ENCODE measurements around the gene EIF4H.
"Not testable (repeated sequence)": the region's sequence is repeated elsewhere in the genome, so short reads cannot be mapped to it uniquely, and the experiment has no call there.

Gene EIF4H

GRCh38 chr7:74199551-74200355, 25.6 kb downstream of the EIF4H start:
- no peak for DNase-seq (ENCODE audit: low spot score)

DNA sequence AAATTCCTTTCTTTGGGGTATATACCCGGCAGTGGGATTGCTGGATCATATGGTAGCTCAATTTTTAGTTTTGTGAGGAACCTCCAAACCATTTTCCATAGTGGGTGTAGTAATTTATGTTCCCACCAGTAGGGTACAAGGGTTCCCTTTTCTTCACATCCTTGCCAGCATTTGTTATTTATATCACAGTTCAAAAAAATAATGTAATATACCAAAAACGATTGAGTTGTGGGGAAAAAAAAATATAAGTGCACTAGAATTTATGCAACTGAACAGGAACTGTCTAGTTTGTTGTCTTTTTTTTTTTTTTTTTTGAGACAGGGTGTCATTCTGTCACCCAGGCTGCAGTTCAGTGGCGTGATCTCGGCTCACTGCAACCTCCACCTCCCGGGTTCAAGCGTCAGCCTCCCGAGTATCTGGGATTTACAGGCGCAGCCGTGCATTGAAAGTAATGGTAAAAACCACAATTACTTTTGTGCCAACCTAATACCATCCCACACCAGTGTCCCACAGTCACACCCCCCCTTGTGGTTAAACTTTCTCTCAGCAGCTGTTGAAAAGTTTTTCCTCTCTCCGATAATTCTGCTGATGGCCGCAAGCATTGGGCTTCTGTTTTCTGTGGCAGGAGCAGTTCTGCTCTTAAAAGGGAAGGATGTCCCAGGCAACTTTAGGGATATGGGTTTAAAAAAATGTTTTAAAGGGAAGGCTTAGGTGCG, 28.8 kb downstream of the EIF4H start:
- peak; percentile 49 for DNase-seq (ENCODE audit: low spot score)

DNA sequence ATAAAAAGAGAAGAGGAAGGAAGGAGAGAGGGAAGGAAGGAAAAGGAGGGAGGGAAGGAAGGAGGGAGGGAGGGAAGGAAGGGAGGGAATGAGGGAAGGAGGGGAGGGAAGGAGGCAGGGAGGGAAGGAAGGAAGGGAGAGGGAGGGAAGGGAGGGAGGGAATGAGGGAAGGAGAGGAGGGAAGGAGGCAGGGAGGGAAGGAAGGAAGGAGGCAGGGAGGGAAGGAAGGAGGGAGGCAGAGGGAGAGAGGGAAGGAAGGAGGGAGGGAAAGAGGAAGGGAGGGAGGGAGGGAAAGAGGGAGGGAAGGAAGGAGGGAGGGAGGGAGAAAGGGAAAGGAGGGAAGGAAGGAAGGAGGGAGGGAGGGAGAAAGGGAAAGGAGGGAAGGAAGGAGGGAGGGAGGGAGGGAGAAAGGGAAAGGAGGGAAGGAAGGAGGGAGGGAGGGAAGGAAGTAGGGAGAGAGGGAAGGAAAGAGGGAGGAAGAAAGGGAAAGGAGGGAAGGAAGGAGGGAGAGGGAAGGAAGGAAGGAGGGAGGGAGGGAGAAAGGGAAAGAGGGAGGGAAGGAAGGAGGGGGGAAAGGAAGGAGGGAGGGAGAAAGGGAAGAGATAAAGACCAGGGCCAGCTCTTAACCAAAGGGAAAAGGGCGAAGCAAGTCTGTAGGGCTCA, 29.9 kb downstream of the EIF4H start:
- no peak for DNase-seq (ENCODE audit: low spot score)

- not testable (repeated sequence) for DNase-seq (ENCODE audit: low spot score)
These were observed 31.9 kb downstream of the EIF4H start for GRCh38 chr7:74206052-74206451.

GRCh38 chr7:74206589-74207120, 32.5 kb downstream of the EIF4H start:
- peak; percentile 83 for DNase-seq (ENCODE audit: low spot score)

DNA sequence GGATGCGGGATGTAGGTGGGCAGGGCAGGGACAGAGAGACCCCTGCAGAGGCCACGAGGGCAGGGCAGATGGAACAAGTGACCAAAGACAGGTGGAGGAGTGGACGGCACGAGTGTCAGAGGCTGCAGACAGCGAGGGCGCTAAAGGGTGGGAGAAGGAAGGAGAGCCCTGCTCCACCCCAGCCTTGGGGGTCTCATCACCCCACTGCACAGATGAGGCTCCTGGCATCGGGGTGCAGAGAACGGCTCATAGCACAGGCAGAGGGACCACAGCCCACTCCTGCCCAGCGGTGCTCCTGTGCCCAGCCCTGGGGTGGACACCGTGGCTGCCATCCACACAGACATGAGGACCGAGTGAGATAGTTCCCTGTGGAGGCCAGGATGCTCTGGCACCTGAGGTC, 33.4 kb downstream of the EIF4H start:
- no peak for DNase-seq (ENCODE audit: low spot score)

DNA sequence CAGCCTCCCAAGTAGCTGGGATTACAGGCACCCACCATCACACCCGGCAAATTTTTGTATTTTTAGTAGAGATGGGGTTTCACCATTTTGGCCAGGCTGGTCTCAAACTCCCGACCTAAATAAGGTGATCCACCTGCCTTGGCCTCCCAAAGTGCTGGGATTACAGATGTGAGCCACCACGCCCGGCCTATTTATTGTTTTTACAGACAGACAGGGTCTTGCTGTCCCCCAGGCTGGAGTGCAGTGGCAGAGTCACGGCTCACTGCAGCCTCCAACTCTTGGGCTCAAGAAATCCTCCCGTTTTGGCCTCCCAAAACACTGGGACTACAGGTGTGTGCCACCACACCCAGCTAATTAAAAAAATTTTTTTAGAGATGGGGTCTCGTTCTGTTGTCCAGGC, 34.1 kb downstream of the EIF4H start:
- DNase-seq (ENCODE audit: low spot score) = not testable (repeated sequence)

- no peak for DNase-seq (ENCODE audit: low spot score)
These were observed 38.5 kb downstream of the EIF4H start for GRCh38 chr7:74212661-74213060.

DNA sequence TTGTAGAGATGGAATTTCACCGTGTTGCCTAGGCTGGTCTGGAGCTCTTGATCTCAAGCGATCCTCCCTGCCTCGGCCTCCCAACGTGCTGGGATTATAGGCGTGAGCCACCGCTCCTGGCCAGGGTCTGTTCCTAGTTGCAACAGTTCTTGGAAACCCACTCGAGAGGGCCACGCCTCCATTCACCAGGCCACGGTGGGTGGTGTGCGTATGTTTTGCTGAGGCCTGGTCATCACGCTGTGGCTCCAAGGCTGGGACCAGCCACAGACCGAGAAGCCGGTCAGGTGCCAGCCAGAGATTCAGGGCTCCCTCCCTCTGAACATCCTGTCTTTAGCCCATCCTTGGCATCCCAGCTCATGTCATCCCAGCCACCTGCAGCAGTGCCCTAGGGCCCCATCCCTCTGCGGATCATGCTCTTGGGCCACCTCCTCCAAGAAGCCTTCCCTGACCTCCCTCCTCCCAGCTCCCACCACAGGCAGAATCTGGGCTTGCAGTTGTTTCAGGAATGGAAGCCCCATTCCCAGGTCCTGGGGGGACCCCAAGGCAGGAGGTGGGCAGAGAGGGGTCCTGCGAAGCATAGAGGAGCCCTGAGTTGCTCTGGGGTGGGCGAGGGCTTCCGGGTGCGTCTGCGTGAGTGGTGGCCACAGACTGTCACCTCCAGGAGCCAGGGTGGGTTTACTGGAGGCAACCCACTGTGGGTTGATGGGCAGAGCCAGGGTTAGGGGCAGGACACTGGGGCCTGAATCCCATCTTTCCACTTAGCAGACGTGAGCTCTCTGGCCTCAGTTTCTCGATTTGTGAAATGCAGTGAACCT, 40.9 kb downstream of the EIF4H start:
- no peak for DNase-seq (ENCODE audit: low spot score)

DNA sequence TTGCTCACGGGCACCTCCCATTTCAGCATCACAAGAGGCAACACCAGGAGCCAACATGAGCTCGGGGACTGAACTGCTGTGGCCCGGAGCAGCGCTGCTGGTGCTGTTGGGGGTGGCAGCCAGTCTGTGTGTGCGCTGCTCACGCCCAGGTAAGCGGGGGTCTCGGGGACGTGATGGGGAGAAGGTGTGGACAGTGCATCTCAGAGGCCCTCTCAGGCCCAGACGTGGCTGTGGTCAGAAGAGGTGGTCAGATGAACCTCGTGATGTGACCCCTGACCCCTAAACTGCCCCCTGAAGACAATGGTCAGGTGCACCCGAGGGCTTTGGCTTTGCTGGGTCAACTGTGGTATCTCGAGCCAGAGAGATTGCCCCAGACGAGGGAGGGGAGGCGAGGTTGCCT, 41.8 kb downstream of the EIF4H start:
- no peak for DNase-seq (ENCODE audit: low spot score)

- DNase-seq (ENCODE audit: low spot score) = no peak
These were observed 42.2 kb downstream of the EIF4H start for GRCh38 chr7:74216361-74216761.

GRCh38 chr7:74217455-74218342, 43.5 kb downstream of the EIF4H start:
- DNase-seq (ENCODE audit: low spot score) = no peak

DNA sequence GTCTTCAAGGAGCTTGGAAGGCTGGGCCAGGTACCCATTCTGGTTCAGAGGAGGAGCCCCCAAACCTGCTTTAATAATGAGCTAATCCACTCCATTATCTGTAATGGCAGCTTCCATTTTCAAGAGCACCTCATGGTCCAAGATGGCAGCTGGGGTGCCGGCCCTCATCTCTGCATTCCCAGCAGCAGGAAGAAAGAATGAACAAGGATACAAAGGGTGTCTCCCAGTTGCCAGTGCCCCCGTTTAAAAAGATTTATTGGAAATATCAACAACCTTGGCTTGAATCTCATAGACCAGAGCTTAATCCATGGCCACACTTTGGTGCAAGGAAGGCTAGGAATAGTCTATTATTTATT, 44.2 kb downstream of the EIF4H start:
- no peak for DNase-seq (ENCODE audit: low spot score)

DNA sequence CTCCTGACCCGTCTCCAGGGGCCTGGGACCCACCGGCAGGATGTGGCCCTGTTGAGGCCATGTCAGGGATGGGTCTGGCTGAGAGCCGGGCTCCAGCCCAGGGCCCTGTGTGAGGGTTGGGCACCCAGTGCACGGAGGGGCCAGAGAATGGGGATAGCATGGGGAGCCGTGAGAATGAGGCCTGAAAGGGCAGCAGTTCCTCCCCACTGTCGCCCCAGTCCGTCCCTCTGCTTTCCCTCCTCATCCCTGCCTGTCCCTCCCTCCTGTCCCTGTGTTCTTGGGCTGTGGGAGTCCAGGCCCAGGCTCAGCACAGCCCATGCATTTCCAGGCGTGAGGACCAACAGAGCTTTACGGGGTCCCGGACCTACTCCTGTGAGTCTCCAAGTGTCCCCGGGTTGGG, 45.3 kb downstream of the EIF4H start:
- no peak for DNase-seq (ENCODE audit: low spot score)

GRCh38 chr7:74220229-74220628, 46.1 kb downstream of the EIF4H start:
- no peak for DNase-seq (ENCODE audit: low spot score)

GRCh38 chr7:74221713-74222112, 47.6 kb downstream of the EIF4H start:
- DNase-seq (ENCODE audit: low spot score) = no peak

DNA sequence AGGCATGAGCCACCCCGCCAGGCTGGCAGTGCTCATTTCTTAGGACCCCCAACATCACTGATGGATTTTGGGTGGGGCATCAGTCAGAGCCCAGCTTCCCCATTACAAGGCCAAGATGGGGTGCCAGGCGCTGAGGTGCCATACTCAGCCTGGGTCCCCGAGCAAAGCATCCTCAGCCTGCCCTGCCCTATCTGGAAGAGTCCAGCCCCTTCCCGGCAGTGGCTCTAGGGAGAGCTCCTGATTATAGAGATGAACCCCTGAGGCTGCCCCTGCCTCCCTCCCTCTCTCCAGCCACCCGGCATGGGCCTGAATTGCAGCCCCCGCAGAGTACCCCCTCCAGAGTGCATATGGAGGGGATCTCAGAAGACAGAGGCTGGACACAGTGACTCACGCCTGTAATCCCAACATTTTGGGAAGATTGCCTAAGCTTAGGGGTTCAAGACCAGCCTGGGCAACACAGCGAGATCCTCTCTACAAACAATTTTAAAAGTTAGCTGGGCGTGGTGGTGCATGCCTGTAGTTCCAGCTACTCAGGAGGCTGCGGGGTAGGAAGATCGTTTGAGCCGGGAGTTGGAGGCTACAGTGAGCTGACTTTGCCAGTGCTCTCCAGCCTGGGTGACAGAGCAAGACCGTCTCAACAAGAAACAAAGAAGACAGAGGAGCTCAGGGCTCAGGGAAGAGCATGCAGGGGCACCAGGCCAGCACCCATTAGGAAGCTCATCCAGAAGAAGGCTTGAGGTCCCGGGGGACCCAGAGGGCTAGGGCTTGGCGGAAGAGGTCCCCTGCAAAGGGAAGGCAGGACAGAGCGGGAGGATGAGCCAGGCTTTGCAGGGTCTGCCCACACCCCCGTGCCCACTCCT, 48.9 kb downstream of the EIF4H start:
- DNase-seq (ENCODE audit: low spot score) = no peak

- no peak for DNase-seq (ENCODE audit: low spot score)
These were observed 49.8 kb downstream of the EIF4H start for GRCh38 chr7:74223711-74224510.

- DNase-seq (ENCODE audit: low spot score) = no peak
These were observed 50.3 kb downstream of the EIF4H start for GRCh38 chr7:74224511-74224832.

Measured in hematopoietic multipotent progenitor cell treated with erythropoietin and hydrocortisone succinate and interleukin-3 and kit ligand, for 15 days (in vitro differentiated cells).